WTC11 (cell line): ENCODE results near the gene ASPHD1.

Experiments used
- ATF2 ChIP-seq: sonication (generic); formaldehyde crosslinking; IDR thresholded peaks from 2 replicates; pipeline ENCODE4 v1.8.1; 2022; ENCODE audit warnings: low read depth, missing genetic modification reagents, borderline replicate concordance
- CBFB ChIP-seq: sonication (generic); formaldehyde crosslinking; IDR thresholded peaks from 2 replicates; pipeline ENCODE4 v1.8.1; 2022; ENCODE audit warnings: mild to moderate bottlenecking, low read depth, missing genetic modification reagents
- CREM ChIP-seq: sonication (generic); formaldehyde crosslinking; IDR thresholded peaks from 2 replicates; pipeline ENCODE4 v1.8.1; 2022; ENCODE audit warnings: mild to moderate bottlenecking, missing genetic modification reagents, moderate library complexity
- CTCF ChIP-seq: fragments of 200-600 bp; IDR thresholded peaks from 2 replicates; pipeline ENCODE4 v1.8.0; 2022; ENCODE audit warnings: antibody characterized with exemption
- ELF4 ChIP-seq: sonication (generic); formaldehyde crosslinking; IDR thresholded peaks from 2 replicates; pipeline ENCODE4 v1.8.1; 2022; ENCODE audit warnings: low read depth, mild to moderate bottlenecking, moderate library complexity, missing genetic modification reagents
- IRF2 ChIP-seq: sonication (generic); formaldehyde crosslinking; IDR thresholded peaks from 2 replicates; pipeline ENCODE4 v1.8.0; 2022; ENCODE audit warnings: low read depth, missing genetic modification reagents, borderline replicate concordance
- NR3C1 ChIP-seq: sonication (generic); formaldehyde crosslinking; conservative IDR thresholded peaks from 2 replicates; pipeline ENCODE4 v1.8.1; 2023; ENCODE audit warnings: low read depth, mild to moderate bottlenecking, missing genetic modification reagents
- USF2 ChIP-seq: sonication (generic); formaldehyde crosslinking; IDR thresholded peaks from 2 replicates; pipeline ENCODE4 v1.8.1; 2023; ENCODE audit warnings: mild to moderate bottlenecking, missing genetic modification reagents, moderate library complexity
- ZNF138 ChIP-seq: sonication (generic); formaldehyde crosslinking; conservative IDR thresholded peaks from 2 replicates; pipeline ENCODE4 v1.8.1; 2022; ENCODE audit warnings: mild to moderate bottlenecking, moderate library complexity, missing genetic modification reagents
- TF ChIP-seq, protein P1 (sequence below): sonication (generic); formaldehyde crosslinking; IDR thresholded peaks from 2 replicates; pipeline ENCODE4 v1.8.1; 2022; ENCODE audit warnings: low read depth, mild to moderate bottlenecking, moderate library complexity, missing genetic modification reagents, borderline replicate concordance
- TF ChIP-seq, protein P2 (sequence below): sonication (generic); formaldehyde crosslinking; IDR thresholded peaks from 2 replicates; pipeline ENCODE4 v1.8.1; 2022; ENCODE audit warnings: missing genetic modification reagents, borderline replicate concordance
- TF ChIP-seq, protein P3 (sequence below): sonication (generic); formaldehyde crosslinking; IDR thresholded peaks from 2 replicates; pipeline ENCODE4 v1.8.1; 2023; ENCODE audit warnings: mild to moderate bottlenecking, missing genetic modification reagents, borderline replicate concordance
- TF ChIP-seq, protein P4 (sequence below): fragments of 250-450 bp; sonication (Bioruptor Pico); IDR thresholded peaks from 2 replicates; pipeline ENCODE4 v1.9.0; 2021; ENCODE audit warnings: moderate library complexity, mild to moderate bottlenecking, inconsistent platforms, borderline replicate concordance
- TF ChIP-seq, protein P5 (sequence below): sonication (generic); formaldehyde crosslinking; IDR thresholded peaks from 2 replicates; pipeline ENCODE4 v1.8.0; 2023; ENCODE audit warnings: missing genetic modification reagents, mild to moderate bottlenecking, borderline replicate concordance

GRCh38 chr16:29871822-29872546, 28.3 kb upstream of the ASPHD1 start:
- no peak for TF ChIP-seq CTCF
- no peak for TF ChIP-seq IRF2 (CRISPR knock-in tag)
- no peak for TF ChIP-seq CREM
- TF ChIP-seq, protein P1, sequence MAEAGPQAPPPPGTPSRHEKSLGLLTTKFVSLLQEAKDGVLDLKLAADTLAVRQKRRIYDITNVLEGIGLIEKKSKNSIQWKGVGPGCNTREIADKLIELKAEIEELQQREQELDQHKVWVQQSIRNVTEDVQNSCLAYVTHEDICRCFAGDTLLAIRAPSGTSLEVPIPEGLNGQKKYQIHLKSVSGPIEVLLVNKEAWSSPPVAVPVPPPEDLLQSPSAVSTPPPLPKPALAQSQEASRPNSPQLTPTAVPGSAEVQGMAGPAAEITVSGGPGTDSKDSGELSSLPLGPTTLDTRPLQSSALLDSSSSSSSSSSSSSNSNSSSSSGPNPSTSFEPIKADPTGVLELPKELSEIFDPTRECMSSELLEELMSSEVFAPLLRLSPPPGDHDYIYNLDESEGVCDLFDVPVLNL (CRISPR knock-in tag) = no peak
- TF ChIP-seq USF2 = no peak
- TF ChIP-seq ELF4 = no peak
- TF ChIP-seq, protein P2, sequence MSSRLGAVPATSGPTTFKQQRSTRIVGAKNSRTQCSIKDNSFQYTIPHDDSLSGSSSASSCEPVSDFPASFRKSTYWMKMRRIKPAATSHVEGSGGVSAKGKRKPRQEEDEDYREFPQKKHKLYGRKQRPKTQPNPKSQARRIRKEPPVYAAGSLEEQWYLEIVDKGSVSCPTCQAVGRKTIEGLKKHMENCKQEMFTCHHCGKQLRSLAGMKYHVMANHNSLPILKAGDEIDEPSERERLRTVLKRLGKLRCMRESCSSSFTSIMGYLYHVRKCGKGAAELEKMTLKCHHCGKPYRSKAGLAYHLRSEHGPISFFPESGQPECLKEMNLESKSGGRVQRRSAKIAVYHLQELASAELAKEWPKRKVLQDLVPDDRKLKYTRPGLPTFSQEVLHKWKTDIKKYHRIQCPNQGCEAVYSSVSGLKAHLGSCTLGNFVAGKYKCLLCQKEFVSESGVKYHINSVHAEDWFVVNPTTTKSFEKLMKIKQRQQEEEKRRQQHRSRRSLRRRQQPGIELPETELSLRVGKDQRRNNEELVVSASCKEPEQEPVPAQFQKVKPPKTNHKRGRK (CRISPR knock-in tag) = no peak
- TF ChIP-seq NR3C1 = no peak
- TF ChIP-seq ZNF138 = no peak
- TF ChIP-seq, protein P3, sequence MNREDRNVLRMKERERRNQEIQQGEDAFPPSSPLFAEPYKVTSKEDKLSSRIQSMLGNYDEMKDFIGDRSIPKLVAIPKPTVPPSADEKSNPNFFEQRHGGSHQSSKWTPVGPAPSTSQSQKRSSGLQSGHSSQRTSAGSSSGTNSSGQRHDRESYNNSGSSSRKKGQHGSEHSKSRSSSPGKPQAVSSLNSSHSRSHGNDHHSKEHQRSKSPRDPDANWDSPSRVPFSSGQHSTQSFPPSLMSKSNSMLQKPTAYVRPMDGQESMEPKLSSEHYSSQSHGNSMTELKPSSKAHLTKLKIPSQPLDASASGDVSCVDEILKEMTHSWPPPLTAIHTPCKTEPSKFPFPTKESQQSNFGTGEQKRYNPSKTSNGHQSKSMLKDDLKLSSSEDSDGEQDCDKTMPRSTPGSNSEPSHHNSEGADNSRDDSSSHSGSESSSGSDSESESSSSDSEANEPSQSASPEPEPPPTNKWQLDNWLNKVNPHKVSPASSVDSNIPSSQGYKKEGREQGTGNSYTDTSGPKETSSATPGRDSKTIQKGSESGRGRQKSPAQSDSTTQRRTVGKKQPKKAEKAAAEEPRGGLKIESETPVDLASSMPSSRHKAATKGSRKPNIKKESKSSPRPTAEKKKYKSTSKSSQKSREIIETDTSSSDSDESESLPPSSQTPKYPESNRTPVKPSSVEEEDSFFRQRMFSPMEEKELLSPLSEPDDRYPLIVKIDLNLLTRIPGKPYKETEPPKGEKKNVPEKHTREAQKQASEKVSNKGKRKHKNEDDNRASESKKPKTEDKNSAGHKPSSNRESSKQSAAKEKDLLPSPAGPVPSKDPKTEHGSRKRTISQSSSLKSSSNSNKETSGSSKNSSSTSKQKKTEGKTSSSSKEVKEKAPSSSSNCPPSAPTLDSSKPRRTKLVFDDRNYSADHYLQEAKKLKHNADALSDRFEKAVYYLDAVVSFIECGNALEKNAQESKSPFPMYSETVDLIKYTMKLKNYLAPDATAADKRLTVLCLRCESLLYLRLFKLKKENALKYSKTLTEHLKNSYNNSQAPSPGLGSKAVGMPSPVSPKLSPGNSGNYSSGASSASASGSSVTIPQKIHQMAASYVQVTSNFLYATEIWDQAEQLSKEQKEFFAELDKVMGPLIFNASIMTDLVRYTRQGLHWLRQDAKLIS (CRISPR knock-in tag) = no peak
- TF ChIP-seq CBFB (CRISPR knock-in tag) = no peak
- TF ChIP-seq, protein P4, sequence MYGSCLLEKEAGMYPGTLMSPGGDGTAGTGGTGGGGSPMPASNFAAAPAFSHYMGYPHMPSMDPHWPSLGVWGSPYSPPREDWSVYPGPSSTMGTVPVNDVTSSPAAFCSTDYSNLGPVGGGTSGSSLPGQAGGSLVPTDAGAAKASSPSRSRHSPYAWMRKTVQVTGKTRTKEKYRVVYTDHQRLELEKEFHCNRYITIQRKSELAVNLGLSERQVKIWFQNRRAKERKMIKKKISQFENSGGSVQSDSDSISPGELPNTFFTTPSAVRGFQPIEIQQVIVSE (CRISPR knock-in tag) = no peak
- TF ChIP-seq ATF2 = no peak
- TF ChIP-seq, protein P5, sequence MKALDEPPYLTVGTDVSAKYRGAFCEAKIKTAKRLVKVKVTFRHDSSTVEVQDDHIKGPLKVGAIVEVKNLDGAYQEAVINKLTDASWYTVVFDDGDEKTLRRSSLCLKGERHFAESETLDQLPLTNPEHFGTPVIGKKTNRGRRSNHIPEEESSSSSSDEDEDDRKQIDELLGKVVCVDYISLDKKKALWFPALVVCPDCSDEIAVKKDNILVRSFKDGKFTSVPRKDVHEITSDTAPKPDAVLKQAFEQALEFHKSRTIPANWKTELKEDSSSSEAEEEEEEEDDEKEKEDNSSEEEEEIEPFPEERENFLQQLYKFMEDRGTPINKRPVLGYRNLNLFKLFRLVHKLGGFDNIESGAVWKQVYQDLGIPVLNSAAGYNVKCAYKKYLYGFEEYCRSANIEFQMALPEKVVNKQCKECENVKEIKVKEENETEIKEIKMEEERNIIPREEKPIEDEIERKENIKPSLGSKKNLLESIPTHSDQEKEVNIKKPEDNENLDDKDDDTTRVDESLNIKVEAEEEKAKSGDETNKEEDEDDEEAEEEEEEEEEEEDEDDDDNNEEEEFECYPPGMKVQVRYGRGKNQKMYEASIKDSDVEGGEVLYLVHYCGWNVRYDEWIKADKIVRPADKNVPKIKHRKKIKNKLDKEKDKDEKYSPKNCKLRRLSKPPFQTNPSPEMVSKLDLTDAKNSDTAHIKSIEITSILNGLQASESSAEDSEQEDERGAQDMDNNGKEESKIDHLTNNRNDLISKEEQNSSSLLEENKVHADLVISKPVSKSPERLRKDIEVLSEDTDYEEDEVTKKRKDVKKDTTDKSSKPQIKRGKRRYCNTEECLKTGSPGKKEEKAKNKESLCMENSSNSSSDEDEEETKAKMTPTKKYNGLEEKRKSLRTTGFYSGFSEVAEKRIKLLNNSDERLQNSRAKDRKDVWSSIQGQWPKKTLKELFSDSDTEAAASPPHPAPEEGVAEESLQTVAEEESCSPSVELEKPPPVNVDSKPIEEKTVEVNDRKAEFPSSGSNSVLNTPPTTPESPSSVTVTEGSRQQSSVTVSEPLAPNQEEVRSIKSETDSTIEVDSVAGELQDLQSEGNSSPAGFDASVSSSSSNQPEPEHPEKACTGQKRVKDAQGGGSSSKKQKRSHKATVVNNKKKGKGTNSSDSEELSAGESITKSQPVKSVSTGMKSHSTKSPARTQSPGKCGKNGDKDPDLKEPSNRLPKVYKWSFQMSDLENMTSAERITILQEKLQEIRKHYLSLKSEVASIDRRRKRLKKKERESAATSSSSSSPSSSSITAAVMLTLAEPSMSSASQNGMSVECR (CRISPR knock-in tag) = no peak
